ENCODE measurements around the gene ESRRG.

ESRRG gene

GRCh38 chr1:216523043-216523442 lies 200.2 kb downstream of the ESRRG start:
- H2AFZ ChIP-seq (ENCODE audit: low read length): peak overlapping the region; percentile 68
- no peak overlapping the region; the same call in 1 of the 2 replicates for H3K9ac ChIP-seq (ENCODE audit: low read length)
- H3K9me2 ChIP-seq (replicated peaks; ENCODE audit: insufficient read depth, low read length): no peaks in the 10 kb centered on the region
- H3K79me2 ChIP-seq (ENCODE audit: low read length): no peaks in the 10 kb centered on the region
- peak overlapping the region; percentile 66 for H3K4me2 ChIP-seq (ENCODE audit: low read depth, low read length)
- TF ChIP-seq CTCF (IDR thresholded peaks at IDR 0.05; ENCODE audit: low read length): no peak
- TF ChIP-seq EZH2 (optimal IDR thresholded peaks at IDR 0.05; ENCODE audit: low read depth, low read length): no peak
- TF ChIP-seq EZH2phosphoT487 (IDR thresholded peaks at IDR 0.05; ENCODE audit: low read length): no peak
- H3K9me3 ChIP-seq (replicated peaks; ENCODE audit: insufficient read depth, low read length): no peaks in the 10 kb centered on the region
- H3K4me1 ChIP-seq (ENCODE audit: low read length): peaks cover 41% of the 10 kb centered on the region
- H4K20me1 ChIP-seq (ENCODE audit: insufficient read depth, low read length): no peaks in the 10 kb centered on the region
- peaks cover 11% of the 10 kb centered on the region for H3F3A ChIP-seq (ENCODE audit: insufficient read depth, low read length)
- H3K27me3 ChIP-seq (replicated peaks; ENCODE audit: insufficient read depth, low read length): no peaks in the 10 kb centered on the region
- DNase-seq: no peak
- H3K36me3 ChIP-seq (replicated peaks; ENCODE audit: insufficient read depth, low read length): no peaks in the 10 kb centered on the region
- peak overlapping the region; percentile 33 for H3K4me3 ChIP-seq (ENCODE audit: low read length)
- H3K27ac ChIP-seq (ENCODE audit: low read length): peak overlapping the region; percentile 53; the same call in 1 of the 2 replicates

GRCh38 chr1:216521477-216521876 lies 201.8 kb downstream of the ESRRG start:
- peaks cover 29% of the 10 kb centered on the region for H3K4me1 ChIP-seq (ENCODE audit: low read length)
- no peak for DNase-seq
- no peak overlapping the region for H3K4me3 ChIP-seq (ENCODE audit: low read length)
- no peaks in the 10 kb centered on the region for H4K20me1 ChIP-seq (ENCODE audit: insufficient read depth, low read length)
- no peak for TF ChIP-seq EZH2phosphoT487 (IDR thresholded peaks at IDR 0.05; ENCODE audit: low read length)
- no peak for TF ChIP-seq CTCF (IDR thresholded peaks at IDR 0.05; ENCODE audit: low read length)
- TF ChIP-seq EZH2 (optimal IDR thresholded peaks at IDR 0.05; ENCODE audit: low read depth, low read length): no peak
- H3K4me2 ChIP-seq (ENCODE audit: low read depth, low read length): no peak overlapping the region
- no peaks in the 10 kb centered on the region for H3K79me2 ChIP-seq (ENCODE audit: low read length)
- no peaks in the 10 kb centered on the region for H3K9me2 ChIP-seq (replicated peaks; ENCODE audit: insufficient read depth, low read length)
- H3K9me3 ChIP-seq (replicated peaks; ENCODE audit: insufficient read depth, low read length): no peaks in the 10 kb centered on the region
- H3F3A ChIP-seq (ENCODE audit: insufficient read depth, low read length): peaks cover 10% of the 10 kb centered on the region; the same call in 1 of the 2 replicates
- no peak overlapping the region for H3K27ac ChIP-seq (ENCODE audit: low read length)
- H2AFZ ChIP-seq (ENCODE audit: low read length): no peak overlapping the region
- no peaks in the 10 kb centered on the region for H3K36me3 ChIP-seq (replicated peaks; ENCODE audit: insufficient read depth, low read length)
- no peaks in the 10 kb centered on the region for H3K27me3 ChIP-seq (replicated peaks; ENCODE audit: insufficient read depth, low read length)
- H3K9ac ChIP-seq (ENCODE audit: low read length): no peak overlapping the region

- H2AFZ ChIP-seq (ENCODE audit: low read length): no peak overlapping the region
- H3K27ac ChIP-seq (ENCODE audit: low read length): no peak overlapping the region
- no peaks in the 10 kb centered on the region for H3K9me3 ChIP-seq (replicated peaks; ENCODE audit: insufficient read depth, low read length)
- peaks cover 17% of the 10 kb centered on the region for H3K4me1 ChIP-seq (ENCODE audit: low read length)
- no peaks in the 10 kb centered on the region for H3K9me2 ChIP-seq (replicated peaks; ENCODE audit: insufficient read depth, low read length)
- H3K79me2 ChIP-seq (ENCODE audit: low read length): no peaks in the 10 kb centered on the region
- TF ChIP-seq EZH2 (optimal IDR thresholded peaks at IDR 0.05; ENCODE audit: low read depth, low read length): no peak
- no peak for TF ChIP-seq CTCF (IDR thresholded peaks at IDR 0.05; ENCODE audit: low read length)
- TF ChIP-seq EZH2phosphoT487 (IDR thresholded peaks at IDR 0.05; ENCODE audit: low read length): no peak
- H3K4me3 ChIP-seq (ENCODE audit: low read length): no peak overlapping the region
- H3K4me2 ChIP-seq (ENCODE audit: low read depth, low read length): no peak overlapping the region
- H3K27me3 ChIP-seq (replicated peaks; ENCODE audit: insufficient read depth, low read length): no peaks in the 10 kb centered on the region
- H3F3A ChIP-seq (ENCODE audit: insufficient read depth, low read length): peaks cover 10% of the 10 kb centered on the region; the same call in 1 of the 2 replicates
- no peak for DNase-seq
- no peak overlapping the region for H3K9ac ChIP-seq (ENCODE audit: low read length)
- no peaks in the 10 kb centered on the region for H3K36me3 ChIP-seq (replicated peaks; ENCODE audit: insufficient read depth, low read length)
- H4K20me1 ChIP-seq (ENCODE audit: insufficient read depth, low read length): no peaks in the 10 kb centered on the region
Measured at GRCh38 chr1:216518844-216519627, 204.2 kb downstream of the ESRRG start.

Data from MM.1S (cell line).